ENCODE results near the gene KRT77. TPM values are rescaled to one million over a fixed set of nuclear protein-coding genes. Genes with fewer than 3 reads are reported as not detected.

KRT77 gene
- total RNA-seq, 1 donor from 2014 or later, result not detected

- intact Hi-C loops (cut with DNase I), result no loop called here
- ATAC-seq (no peak), DNase-seq (ENCODE audit: missing footprints) (no peak)
Observed at GRCh38 chr12:52645982-52646381, 57.3 kb downstream of the KRT77 start.

- ATAC-seq, result no peak
- DNase-seq (ENCODE audit: missing footprints), result no peak
- intact Hi-C loops (cut with DNase I), result no loop called here
Observed at GRCh38 chr12:52645120-52645761, 58.1 kb downstream of the KRT77 start.

GRCh38 chr12:52644078-52644415 is 59.3 kb downstream of the KRT77 start:
- ATAC-seq, result no peak
- intact Hi-C loops (cut with DNase I), result no loop called here
- no peak for DNase-seq (ENCODE audit: missing footprints)

GRCh38 chr12:52643233-52644077 is 59.9 kb downstream of the KRT77 start:
- intact Hi-C loops (cut with DNase I), result no loop called here
- no peak for ATAC-seq
- no peak for DNase-seq (ENCODE audit: missing footprints)

- DNase-seq (ENCODE audit: missing footprints), result no peak
- intact Hi-C loops (cut with DNase I), result no loop called here
- ATAC-seq, result no peak
Observed at GRCh38 chr12:52641468-52641867, 61.9 kb downstream of the KRT77 start.

Other genes starting within 250 kb of the KRT77 start
- gene KRT6C, start 229.7 kb downstream of the KRT77 start, total RNA-seq, result not detected
- gene KRT6A, start 210.3 kb downstream of the KRT77 start, total RNA-seq, result 0.16 TPM
- 0.16 TPM for gene KRT5, start 183.1 kb downstream of the KRT77 start, total RNA-seq
- not detected for gene KRT71, start 150.4 kb downstream of the KRT77 start, total RNA-seq
- not detected for gene KRT74, start 129.7 kb downstream of the KRT77 start, total RNA-seq
- gene KRT72, start 102.1 kb downstream of the KRT77 start, total RNA-seq, result not detected
- gene KRT73, start 85.0 kb downstream of the KRT77 start, total RNA-seq, result not detected
- not detected for gene KRT2, start 51.3 kb downstream of the KRT77 start, total RNA-seq
- gene KRT1, start 23.1 kb downstream of the KRT77 start, total RNA-seq, result not detected
- not detected for gene KRT76, start 73.8 kb upstream of the KRT77 start, total RNA-seq
- not detected for gene KRT3, start 92.6 kb upstream of the KRT77 start, total RNA-seq
- not detected for gene KRT4, start 110.6 kb upstream of the KRT77 start, total RNA-seq
- not detected for gene KRT79, start 130.8 kb upstream of the KRT77 start, total RNA-seq
- not detected for gene KRT78, start 145.5 kb upstream of the KRT77 start, total RNA-seq
- 117 TPM for gene KRT8, start 201.6 kb upstream of the KRT77 start, total RNA-seq
- 6.6 TPM for gene KRT18, start 245.6 kb upstream of the KRT77 start, total RNA-seq